Adrenal gland (tissue), 12 donors: ENCODE measurements around the gene MYMK. TPM values are rescaled to one million over a fixed set of nuclear protein-coding genes. Genes with fewer than 3 reads are reported as not detected.

ENCODE experiments used
- DNase-seq, 7 donors: peaks; one replicate each; pipeline ENCODE4 v3.0.0-alpha.2; 2019 to 2020
- H3K27ac ChIP-seq, 5 donors: fragments of 200-600 bp; sonication (generic) in 4 of 5; 1 replicate in 3 of 5; 2 replicates in 2 of 5; pipeline versions ENCODE4 v1.5.1 to v1.8.0; 2016 to 2020; ENCODE audit warnings: mild to moderate bottlenecking in 1 of 5
- H3K27me3 ChIP-seq: fragments of 200-600 bp; 2 replicates; pipeline ENCODE4 v1.8.0; 2021
- H3K36me3 ChIP-seq, 2 donors: fragments of 200-600 bp; replicated peaks in 1 of 2; 1 replicate in 1 of 2; 2 replicates in 1 of 2; pipeline versions ENCODE4 v1.5.1 to v1.8.0; 2018 to 2022
- H3K4me1 ChIP-seq, 2 donors: fragments of 200-600 bp; replicated peaks in 1 of 2; 1 replicate in 1 of 2; 2 replicates in 1 of 2; pipeline versions ENCODE4 v1.5.1 to v1.8.0; 2018 to 2021
- H3K4me3 ChIP-seq, 4 donors: fragments of 200-600 bp; sonication (generic) in 3 of 4; one replicate each; pipeline ENCODE4 v1.5.1; 2016 to 2018
- H3K9me3 ChIP-seq, 3 donors: fragments of 200-600 bp; sonication (generic) in 1 of 3; replicated peaks in 1 of 3; 1 replicate in 2 of 3; 2 replicates in 1 of 3; pipeline versions ENCODE4 v1.5.1 to v1.8.0; 2016 to 2021
- POLR2A ChIP-seq, 2 donors: fragments of 450-650 bp; IDR thresholded peaks; one replicate each; pipeline ENCODE4 v1.6.1; 2017; ENCODE audit warnings: antibody characterized with exemption in 2 of 2, mild to moderate bottlenecking in 2 of 2, moderate library complexity in 1 of 2
- WGBS, 4 donors: extraction: QIAGEN DNeasy Blood & Tissue Kit in 2 of 4; methylation state at CpG; one replicate each; pipeline versions ENCODE4 v1.1.5 to v1.1.7; 2013 to 2017; 5-methylcytosine and 5-hydroxymethylcytosine counted together
- intact Hi-C, 2 donors: fragments of 100-400 bp; cut with DNase I; formaldehyde crosslinking; loops; one replicate each; pipeline versions ENCODE4 v1.14.1 to v1.15.0; 2022 to 2023
- polyA plus RNA-seq, 3 donors: library from polyadenylated mRNA; stranded (reverse); fragments of 200-250 nt in 2 of 3; fragments of 350-450 nt in 1 of 3; fragmentation: Illumina TruSeq in 1 of 3; extraction: RNeasy Lipid Tissue Mini Kit (QIAGEN cat#74804) in 1 of 3; gene quantifications; one replicate each; pipeline ENCODE4 v1.2.3, GENCODE V29; 2013 to 2014
- total RNA-seq, 9 donors: library from RNA; depleted of rRNA in 4 of 9; stranded (reverse); fragments of >200 nt in 4 of 9; fragments of 120-200 nt in 1 of 9; fragmentation: NEBNext Ultra II Directional in 1 of 9; extraction: Animal tissue kit (Norgen Biotek cat#: 25700) in 1 of 9; gene quantifications; one replicate each; pipeline versions ENCODE4 v1.1.0 to v1.2.4, GENCODE V29; 2013 to 2023
- TF ChIP-seq, protein P1 (sequence below), 6 experiments: fragments of 450-650 bp in 4 of 6; fragments of 200-600 bp in 2 of 6; sonication (generic) in 1 of 6; IDR thresholded peaks; 1 replicate in 5 of 6; 2 replicates in 1 of 6; pipeline versions ENCODE4 v1.5.1 to v1.8.0; 2016 to 2021; ENCODE audit warnings: antibody characterized with exemption in 6 of 6, mild to moderate bottlenecking in 2 of 6, moderate library complexity in 1 of 6
- donor health status: healthy with polysubstance abuse.
- donor health status: Bipolar disorder and iron deficiency.
- donor health status: DM: yes; HTN: yes; CAD: no.
- donor health status: DM: no; HTN: no; CAD: no.
- donor health status: DM: no; HTN: no; CAD: no.
- donor health status: DM: yes; HTN: yes; CAD: no.

MYMK gene
- total and polyA plus RNA-seq, 12 donors = not detected

DNA sequence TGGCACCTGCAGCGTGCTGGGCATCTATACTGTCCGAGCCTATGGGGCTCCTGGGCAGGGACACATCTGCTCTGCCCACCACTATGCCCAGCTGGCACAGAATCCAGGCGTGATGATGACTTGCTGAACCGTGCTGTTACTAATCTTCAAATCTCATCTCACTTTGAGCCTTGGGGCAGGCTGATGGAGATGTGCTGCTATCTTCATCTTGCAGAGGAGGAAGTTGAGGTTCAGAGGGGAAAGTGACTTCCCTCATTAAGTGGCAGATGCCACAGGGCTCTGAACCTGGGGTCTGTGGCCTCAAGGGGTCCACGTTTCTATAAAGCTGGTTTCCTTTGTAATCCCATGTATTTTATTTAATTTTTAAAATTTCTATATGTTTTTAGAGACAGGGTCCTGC is 50.5 kb downstream of the MYMK start:
- H3K36me3 ChIP-seq = no peaks in the 10 kb centered on the region
- H3K27me3 ChIP-seq = no peaks in the 10 kb centered on the region
- no peak overlapping the region for H3K4me3 ChIP-seq
- 56 to 70% (median 66%) methylated on average over 5 of the region's 5 CpGs for WGBS, 4 donors
- no peak overlapping the region for H3K27ac ChIP-seq
- H3K9me3 ChIP-seq = no peaks in the 10 kb centered on the region
- peaks cover 0 to 12% of the 10 kb centered on the region in 2 donors for H3K4me1 ChIP-seq
- no peak for DNase-seq
- no peak for TF ChIP-seq POLR2A (IDR thresholded peaks at IDR 0.05)
- TF ChIP-seq, protein P1, sequence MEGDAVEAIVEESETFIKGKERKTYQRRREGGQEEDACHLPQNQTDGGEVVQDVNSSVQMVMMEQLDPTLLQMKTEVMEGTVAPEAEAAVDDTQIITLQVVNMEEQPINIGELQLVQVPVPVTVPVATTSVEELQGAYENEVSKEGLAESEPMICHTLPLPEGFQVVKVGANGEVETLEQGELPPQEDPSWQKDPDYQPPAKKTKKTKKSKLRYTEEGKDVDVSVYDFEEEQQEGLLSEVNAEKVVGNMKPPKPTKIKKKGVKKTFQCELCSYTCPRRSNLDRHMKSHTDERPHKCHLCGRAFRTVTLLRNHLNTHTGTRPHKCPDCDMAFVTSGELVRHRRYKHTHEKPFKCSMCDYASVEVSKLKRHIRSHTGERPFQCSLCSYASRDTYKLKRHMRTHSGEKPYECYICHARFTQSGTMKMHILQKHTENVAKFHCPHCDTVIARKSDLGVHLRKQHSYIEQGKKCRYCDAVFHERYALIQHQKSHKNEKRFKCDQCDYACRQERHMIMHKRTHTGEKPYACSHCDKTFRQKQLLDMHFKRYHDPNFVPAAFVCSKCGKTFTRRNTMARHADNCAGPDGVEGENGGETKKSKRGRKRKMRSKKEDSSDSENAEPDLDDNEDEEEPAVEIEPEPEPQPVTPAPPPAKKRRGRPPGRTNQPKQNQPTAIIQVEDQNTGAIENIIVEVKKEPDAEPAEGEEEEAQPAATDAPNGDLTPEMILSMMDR (IDR thresholded peaks at IDR 0.05) = no peak
- intact Hi-C loops = no loop called here

DNA sequence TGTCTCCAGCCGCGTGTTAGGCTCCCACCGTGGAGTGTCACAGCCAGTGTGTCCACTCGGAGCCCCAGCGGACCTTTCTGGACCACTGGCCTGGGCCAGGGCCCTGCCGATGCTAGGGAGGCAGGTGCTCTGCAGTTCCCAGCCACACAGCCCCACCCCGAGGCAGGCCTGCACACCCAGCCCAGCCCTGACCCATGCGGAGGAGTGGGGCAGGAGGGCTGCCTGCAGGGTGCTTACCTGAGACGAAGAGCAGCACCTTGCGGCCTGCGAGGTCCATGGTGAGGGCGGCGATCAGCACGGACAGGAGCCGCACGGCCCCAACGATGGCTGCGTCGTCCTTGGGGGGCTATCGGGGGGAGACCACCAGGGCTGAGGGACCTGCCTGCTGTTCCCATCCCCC is 51.0 kb downstream of the MYMK start:
- Histone ChIP-seq H3K4me1 (peaks cover 0 to 10% of the 10 kb centered on the region in 2 donors), H3K27me3 (no peaks in the 10 kb centered on the region), H3K9me3 (no peaks in the 10 kb centered on the region), H3K36me3 (no peaks in the 10 kb centered on the region), H3K27ac (no peak overlapping the region), H3K4me3 (no peak overlapping the region)
- intact Hi-C loops = no loop called here
- no peak for DNase-seq
- 81 to 100% (median 91%) methylated on average over 2 to 20 of the region's 20 CpGs for WGBS, 4 donors
- TF ChIP-seq POLR2A (IDR thresholded peaks at IDR 0.05) = no peak
- TF ChIP-seq, protein P1 (IDR thresholded peaks at IDR 0.05) = no peak

DNA sequence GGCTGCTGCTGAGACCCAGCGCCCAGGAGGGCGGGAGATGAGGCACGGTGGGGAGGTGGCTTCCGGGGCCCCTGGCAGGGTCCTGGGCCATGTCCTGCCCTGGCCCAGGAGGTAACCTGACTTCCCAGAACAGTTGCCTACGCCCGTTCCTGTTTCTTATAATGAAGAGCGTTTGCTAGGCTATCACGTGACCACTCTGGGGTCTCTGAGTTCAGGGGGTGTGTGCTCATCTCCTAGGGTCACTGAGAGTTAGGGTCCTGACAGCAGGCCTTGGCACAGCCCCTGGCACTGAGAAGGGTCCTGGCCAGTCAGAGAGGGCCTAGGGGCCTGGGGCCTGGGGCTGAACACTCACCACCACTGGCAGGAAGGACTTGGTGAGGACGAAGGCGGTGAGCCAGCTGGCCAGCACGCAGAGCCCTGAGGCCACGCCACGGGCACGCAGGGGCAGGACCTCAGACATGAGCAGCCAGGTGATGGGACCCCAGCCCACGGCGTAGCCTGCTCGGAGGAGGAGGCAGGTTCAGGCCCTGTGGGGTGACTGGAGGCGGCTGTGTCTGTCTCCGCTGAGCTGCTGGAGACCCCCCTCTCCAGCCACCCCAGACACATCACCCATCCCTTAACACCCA is 51.9 kb downstream of the MYMK start:
- Histone ChIP-seq H3K27me3 (no peaks in the 10 kb centered on the region), H3K4me3 (no peak overlapping the region), H3K4me1 (peaks cover 0 to 1% of the 10 kb centered on the region in 2 donors), H3K36me3 (no peaks in the 10 kb centered on the region), H3K27ac (no peak overlapping the region), H3K9me3 (no peaks in the 10 kb centered on the region)
- 80 to 90% (median 82%) methylated on average over 4 to 19 of the region's 19 CpGs for WGBS, 4 donors
- TF ChIP-seq POLR2A (IDR thresholded peaks at IDR 0.05) = no peak
- TF ChIP-seq, protein P1 (IDR thresholded peaks at IDR 0.05) = no peak
- intact Hi-C loops = no loop called here
- DNase-seq = no peak

DNA sequence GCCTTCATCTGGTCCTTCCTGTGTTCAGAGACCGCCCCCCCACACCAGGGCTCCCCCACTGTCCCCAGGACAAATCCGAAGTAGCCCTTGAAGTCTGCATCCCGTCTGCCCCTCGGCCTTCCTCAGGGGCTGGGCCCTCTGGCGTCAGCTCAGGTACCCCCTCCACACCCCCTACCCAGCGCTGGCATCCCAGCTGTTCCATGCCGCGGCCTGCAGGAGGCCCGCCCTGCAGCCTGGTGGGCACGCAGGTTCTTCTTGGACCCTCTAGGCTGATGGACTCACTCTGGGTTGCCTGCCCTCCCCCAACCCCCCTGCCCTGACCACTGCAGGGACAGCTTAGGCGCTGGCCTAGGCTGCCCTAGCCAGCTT is 52.5 kb downstream of the MYMK start:
- Histone ChIP-seq H3K27me3 (no peaks in the 10 kb centered on the region), H3K36me3 (no peaks in the 10 kb centered on the region), H3K4me3 (no peak overlapping the region), H3K27ac (no peak overlapping the region), H3K4me1 (no peaks in the 10 kb centered on the region), H3K9me3 (no peaks in the 10 kb centered on the region)
- DNase-seq = no peak
- intact Hi-C loops = no loop called here
- WGBS, 4 donors = 78 to 91% (median 86%) methylated on average over 7 to 11 of the region's 11 CpGs
- TF ChIP-seq POLR2A (IDR thresholded peaks at IDR 0.05) = no peak
- TF ChIP-seq, protein P1 (IDR thresholded peaks at IDR 0.05) = no peak
